Liver (tissue), 9 donors: ENCODE data around the gene CLIC5. TPM values are rescaled to one million over a fixed set of nuclear protein-coding genes. Genes with fewer than 3 reads are reported as not detected.

Experiments used
- DNase-seq: peaks from one replicate; pipeline ENCODE4 v3.0.0-alpha.2; 2017; ENCODE audit warnings: low spot score
- H3K27ac ChIP-seq, 2 donors: one replicate each; pipeline ENCODE4 v1.7.0; 2013; ENCODE audit warnings: inconsistent platforms in 2 of 2, low read length in 2 of 2, control low read depth in 1 of 2, low read depth in 1 of 2, mild to moderate bottlenecking in 1 of 2
- H3K27me3 ChIP-seq, 4 donors: one replicate each; pipeline versions ENCODE4 v1.6.1 to v1.7.0; 2013; ENCODE audit warnings: low read length in 3 of 4, inconsistent platforms in 1 of 4, mild to moderate bottlenecking in 1 of 4, moderate library complexity in 1 of 4; ENCODE audit not compliant: control insufficient read depth in 4 of 4, insufficient read depth in 4 of 4
- H3K36me3 ChIP-seq, 4 donors: one replicate each; pipeline versions ENCODE4 v1.6.1 to v1.7.0; 2013; ENCODE audit warnings: low read length in 3 of 4, mild to moderate bottlenecking in 3 of 4, low read depth in 1 of 4, moderate library complexity in 1 of 4; ENCODE audit not compliant: control insufficient read depth in 4 of 4, insufficient read depth in 3 of 4
- H3K4me1 ChIP-seq, 4 donors: one replicate each; pipeline versions ENCODE4 v1.6.1 to v1.7.0; 2013; ENCODE audit warnings: low read length in 3 of 4, mild to moderate bottlenecking in 3 of 4, moderate library complexity in 1 of 4; ENCODE audit not compliant: control insufficient read depth in 4 of 4, insufficient read depth in 4 of 4
- H3K4me3 ChIP-seq, 3 donors: one replicate each; pipeline versions ENCODE4 v1.6.1 to v1.7.0; 2013; ENCODE audit warnings: low read length in 3 of 3, control low read depth in 1 of 3, low read depth in 1 of 3, mild to moderate bottlenecking in 1 of 3
- H3K9ac ChIP-seq, 2 donors: one replicate each; pipeline ENCODE4 v1.7.0; 2013; ENCODE audit warnings: low read length in 2 of 2, mild to moderate bottlenecking in 2 of 2, moderate library complexity in 2 of 2, control low read depth in 1 of 2, low read depth in 1 of 2
- H3K9me3 ChIP-seq, 4 donors: one replicate each; pipeline versions ENCODE4 v1.6.1 to v1.7.0; 2013; ENCODE audit warnings: low read length in 3 of 4; ENCODE audit not compliant: control insufficient read depth in 4 of 4
- EGR1 ChIP-seq, 2 donors: IDR thresholded peaks; 2 replicates each; pipeline ENCODE4 v1.6.1; 2016 to 2018; ENCODE audit warnings: antibody characterized with exemption in 2 of 2, low read depth in 2 of 2
- GABPA ChIP-seq, 2 donors: IDR thresholded peaks in 1 of 2; conservative IDR thresholded peaks in 1 of 2; 2 replicates each; pipeline ENCODE4 v1.6.1; 2016; ENCODE audit warnings: antibody characterized with exemption in 2 of 2, mild to moderate bottlenecking in 1 of 2, moderate library complexity in 1 of 2
- HNF4A ChIP-seq, 2 donors: conservative IDR thresholded peaks; 2 replicates each; pipeline ENCODE4 v1.6.1; 2016; ENCODE audit warnings: antibody characterized with exemption in 2 of 2, mild to moderate bottlenecking in 2 of 2
- HNF4G ChIP-seq: IDR thresholded peaks from 2 replicates; pipeline ENCODE4 v1.6.1; 2016; ENCODE audit warnings: antibody characterized with exemption
- JUND ChIP-seq, 2 donors: IDR thresholded peaks; 2 replicates each; pipeline ENCODE4 v1.6.1; 2016; ENCODE audit warnings: antibody characterized with exemption in 2 of 2
- NR2F2 ChIP-seq: IDR thresholded peaks from 2 replicates; pipeline ENCODE4 v1.6.1; 2016; ENCODE audit warnings: antibody characterized with exemption
- RAD21 ChIP-seq, 2 donors: IDR thresholded peaks; 2 replicates each; pipeline ENCODE4 v1.6.1; 2016; ENCODE audit warnings: antibody characterized with exemption in 2 of 2, mild to moderate bottlenecking in 2 of 2
- RXRA ChIP-seq, 2 donors: IDR thresholded peaks; 2 replicates each; pipeline ENCODE4 v1.6.1; 2017 to 2018; ENCODE audit warnings: antibody characterized with exemption in 2 of 2, mild to moderate bottlenecking in 1 of 2
- TAF1 ChIP-seq: conservative IDR thresholded peaks from 2 replicates; pipeline ENCODE4 v1.6.1; 2016; ENCODE audit warnings: antibody characterized with exemption, mild to moderate bottlenecking
- YY1 ChIP-seq: IDR thresholded peaks from 2 replicates; pipeline ENCODE4 v1.6.1; 2016; ENCODE audit warnings: antibody characterized with exemption, mild to moderate bottlenecking
- WGBS: extraction: QIAGEN DNeasy Blood & Tissue Kit; methylation state at CpG from one replicate; pipeline ENCODE4 v1.1.7; 2013; 5-methylcytosine and 5-hydroxymethylcytosine counted together
- polyA plus RNA-seq, 2 donors: library from polyadenylated mRNA; stranded (reverse) in 1 of 2; unstranded in 1 of 2; fragments of 200-250 nt in 1 of 2; fragments of >200 nt in 1 of 2; fragmentation: Nextera tagmentation in 1 of 2; extraction: Ambion mirVana in 1 of 2; gene quantifications; one replicate each; pipeline versions ENCODE4 v1.2.1 to v1.2.3, GENCODE V29; 2013 to 2015
- total RNA-seq, 2 donors: library from RNA; depleted of rRNA; stranded (reverse); fragments of >200 nt; gene quantifications; one replicate each; pipeline ENCODE4 v1.2.3, GENCODE V29; 2014
- TF ChIP-seq, protein P1 (sequence below): IDR thresholded peaks from 2 replicates; pipeline ENCODE4 v1.6.1; 2016; ENCODE audit warnings: antibody characterized with exemption
- TF ChIP-seq, protein P2 (sequence below): IDR thresholded peaks from 2 replicates; pipeline ENCODE4 v1.6.1; 2016; ENCODE audit warnings: antibody characterized with exemption
- TF ChIP-seq, protein P3 (sequence below): fragments of 150-350 bp; IDR thresholded peaks from 2 replicates; pipeline ENCODE4 v1.5.1; 2017; ENCODE audit warnings: improper control_type of control experiment, low read depth, low read length; ENCODE audit not compliant: missing input control
- TF ChIP-seq, protein P4 (sequence below): IDR thresholded peaks from 2 replicates; pipeline ENCODE4 v1.6.1; 2016; ENCODE audit warnings: antibody characterized with exemption, mild to moderate bottlenecking
- donor health status: healthy.
- donor health status: healthy.
- donor health status: healthy.
- donor health status: healthy.
- donor health status: healthy.

The CLIC5 gene
- total and polyA plus RNA-seq, 4 donors = 0.05 to 0.33 (median 0.14) TPM

DNA sequence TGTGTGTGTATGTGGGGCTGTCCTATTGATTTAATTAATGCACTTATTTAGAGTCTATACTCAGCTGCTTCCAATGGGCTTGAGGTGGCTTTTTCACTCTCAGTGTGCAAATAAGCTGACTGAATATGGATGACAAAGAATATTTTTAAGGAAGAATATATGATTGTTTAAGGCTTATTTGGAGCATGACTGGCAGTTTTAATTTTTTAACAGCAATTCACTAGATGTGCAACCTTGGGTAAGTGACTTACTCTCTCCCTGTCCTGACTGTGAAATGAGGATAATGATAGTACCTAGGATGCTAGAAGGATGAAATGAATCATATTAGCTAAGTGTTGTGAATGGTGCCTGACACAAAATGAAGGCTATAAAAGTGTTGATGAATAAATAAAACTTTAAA, 67.9 kb downstream of the CLIC5 start:
- H3K9me3 ChIP-seq = no peaks in the 10 kb centered on the region
- H3K27me3 ChIP-seq = no peaks in the 10 kb centered on the region
- DNase-seq = no peak
- no peak overlapping the region for H3K9ac ChIP-seq
- no peak overlapping the region for H3K4me3 ChIP-seq
- H3K36me3 ChIP-seq = no peaks in the 10 kb centered on the region
- no peak overlapping the region for H3K27ac ChIP-seq
- no peaks in the 10 kb centered on the region for H3K4me1 ChIP-seq
- TF ChIP-seq HNF4G (no peak), YY1 (no peak), TAF1 (no peak), NR2F2 (no peak), JUND (IDR thresholded peaks at IDR 0.05) (no peak), EGR1 (IDR thresholded peaks at IDR 0.05; ENCODE audit: low read depth in 2 of 2) (no peak), HNF4A (conservative IDR thresholded peaks at IDR 0.05) (no peak)
- TF ChIP-seq, protein P1, sequence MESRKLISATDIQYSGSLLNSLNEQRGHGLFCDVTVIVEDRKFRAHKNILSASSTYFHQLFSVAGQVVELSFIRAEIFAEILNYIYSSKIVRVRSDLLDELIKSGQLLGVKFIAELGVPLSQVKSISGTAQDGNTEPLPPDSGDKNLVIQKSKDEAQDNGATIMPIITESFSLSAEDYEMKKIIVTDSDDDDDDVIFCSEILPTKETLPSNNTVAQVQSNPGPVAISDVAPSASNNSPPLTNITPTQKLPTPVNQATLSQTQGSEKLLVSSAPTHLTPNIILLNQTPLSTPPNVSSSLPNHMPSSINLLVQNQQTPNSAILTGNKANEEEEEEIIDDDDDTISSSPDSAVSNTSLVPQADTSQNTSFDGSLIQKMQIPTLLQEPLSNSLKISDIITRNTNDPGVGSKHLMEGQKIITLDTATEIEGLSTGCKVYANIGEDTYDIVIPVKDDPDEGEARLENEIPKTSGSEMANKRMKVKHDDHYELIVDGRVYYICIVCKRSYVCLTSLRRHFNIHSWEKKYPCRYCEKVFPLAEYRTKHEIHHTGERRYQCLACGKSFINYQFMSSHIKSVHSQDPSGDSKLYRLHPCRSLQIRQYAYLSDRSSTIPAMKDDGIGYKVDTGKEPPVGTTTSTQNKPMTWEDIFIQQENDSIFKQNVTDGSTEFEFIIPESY = no peak
- TF ChIP-seq, protein P2, sequence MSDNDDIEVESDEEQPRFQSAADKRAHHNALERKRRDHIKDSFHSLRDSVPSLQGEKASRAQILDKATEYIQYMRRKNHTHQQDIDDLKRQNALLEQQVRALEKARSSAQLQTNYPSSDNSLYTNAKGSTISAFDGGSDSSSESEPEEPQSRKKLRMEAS = no peak

DNA sequence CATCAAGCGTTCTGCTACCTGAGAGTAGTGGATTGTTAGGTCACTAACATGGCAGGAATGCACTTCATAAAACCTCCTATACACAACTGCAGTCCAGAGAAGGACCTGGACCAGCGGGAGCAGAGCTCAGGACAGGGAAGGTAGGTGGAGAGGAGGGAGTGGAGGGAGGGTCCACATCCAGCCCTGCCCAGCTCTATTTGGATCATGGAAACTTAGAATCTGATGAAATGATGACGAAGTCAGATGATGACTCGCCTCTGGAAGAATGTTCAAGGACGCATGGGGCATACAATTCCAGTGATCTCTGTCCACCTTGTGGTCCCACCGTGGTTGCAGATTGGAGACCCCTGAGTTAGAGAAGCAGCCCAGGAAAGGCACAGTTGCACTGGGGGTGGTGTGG, 68.8 kb downstream of the CLIC5 start:
- Histone ChIP-seq H3K4me1 (no peaks in the 10 kb centered on the region), H3K27ac (no peak overlapping the region), H3K27me3 (no peaks in the 10 kb centered on the region), H3K9me3 (no peaks in the 10 kb centered on the region), H3K4me3 (no peak overlapping the region), H3K36me3 (no peaks in the 10 kb centered on the region), H3K9ac (no peak overlapping the region)
- TF ChIP-seq, protein P3, sequence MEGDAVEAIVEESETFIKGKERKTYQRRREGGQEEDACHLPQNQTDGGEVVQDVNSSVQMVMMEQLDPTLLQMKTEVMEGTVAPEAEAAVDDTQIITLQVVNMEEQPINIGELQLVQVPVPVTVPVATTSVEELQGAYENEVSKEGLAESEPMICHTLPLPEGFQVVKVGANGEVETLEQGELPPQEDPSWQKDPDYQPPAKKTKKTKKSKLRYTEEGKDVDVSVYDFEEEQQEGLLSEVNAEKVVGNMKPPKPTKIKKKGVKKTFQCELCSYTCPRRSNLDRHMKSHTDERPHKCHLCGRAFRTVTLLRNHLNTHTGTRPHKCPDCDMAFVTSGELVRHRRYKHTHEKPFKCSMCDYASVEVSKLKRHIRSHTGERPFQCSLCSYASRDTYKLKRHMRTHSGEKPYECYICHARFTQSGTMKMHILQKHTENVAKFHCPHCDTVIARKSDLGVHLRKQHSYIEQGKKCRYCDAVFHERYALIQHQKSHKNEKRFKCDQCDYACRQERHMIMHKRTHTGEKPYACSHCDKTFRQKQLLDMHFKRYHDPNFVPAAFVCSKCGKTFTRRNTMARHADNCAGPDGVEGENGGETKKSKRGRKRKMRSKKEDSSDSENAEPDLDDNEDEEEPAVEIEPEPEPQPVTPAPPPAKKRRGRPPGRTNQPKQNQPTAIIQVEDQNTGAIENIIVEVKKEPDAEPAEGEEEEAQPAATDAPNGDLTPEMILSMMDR = no peak
- TF ChIP-seq, protein P2 = no peak
- TF ChIP-seq GABPA (IDR thresholded peaks at IDR 0.05 in 1 of 2, conservative IDR thresholded peaks at IDR 0.05 in 1 of 2) (no peak), EGR1 (IDR thresholded peaks at IDR 0.05; ENCODE audit: low read depth in 2 of 2) (no peak), YY1 (no peak)
- WGBS = 91% methylated on average over 6 of the region's 6 CpGs
- DNase-seq = no peak

DNA sequence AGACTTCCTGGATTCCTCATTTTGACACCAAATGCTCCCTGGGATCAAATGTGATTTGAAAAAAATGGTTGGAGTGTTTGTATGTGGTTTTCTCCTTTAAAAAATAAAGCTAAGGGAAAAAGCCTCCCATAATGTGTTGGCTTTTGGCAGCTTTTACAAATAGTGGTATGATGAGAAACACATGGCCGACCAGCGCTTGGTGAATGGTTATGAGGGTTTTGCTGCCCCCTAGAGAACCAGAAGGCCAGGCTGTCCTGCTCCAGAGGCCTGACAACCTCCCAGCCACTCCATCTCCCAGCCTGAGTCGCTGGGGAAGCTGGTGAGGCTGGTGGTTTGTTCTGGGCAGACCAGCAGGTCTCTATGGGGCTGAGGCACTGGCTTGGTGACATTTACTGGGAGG, 69.3 kb downstream of the CLIC5 start:
- no peak overlapping the region for H3K27ac ChIP-seq
- H3K9me3 ChIP-seq = no peaks in the 10 kb centered on the region
- H3K27me3 ChIP-seq = no peaks in the 10 kb centered on the region
- H3K9ac ChIP-seq = no peak overlapping the region
- no peaks in the 10 kb centered on the region for H3K36me3 ChIP-seq
- WGBS = 81% methylated on average over 3 of the region's 3 CpGs
- no peak for DNase-seq
- H3K4me3 ChIP-seq = no peak overlapping the region
- TF ChIP-seq, protein P2 = no peak
- TF ChIP-seq EGR1 (IDR thresholded peaks at IDR 0.05; ENCODE audit: low read depth in 2 of 2) (no peak), RAD21 (IDR thresholded peaks at IDR 0.05) (peak; percentile 16 to 25), RXRA (IDR thresholded peaks at IDR 0.05) (no peak)
- TF ChIP-seq, protein P4, sequence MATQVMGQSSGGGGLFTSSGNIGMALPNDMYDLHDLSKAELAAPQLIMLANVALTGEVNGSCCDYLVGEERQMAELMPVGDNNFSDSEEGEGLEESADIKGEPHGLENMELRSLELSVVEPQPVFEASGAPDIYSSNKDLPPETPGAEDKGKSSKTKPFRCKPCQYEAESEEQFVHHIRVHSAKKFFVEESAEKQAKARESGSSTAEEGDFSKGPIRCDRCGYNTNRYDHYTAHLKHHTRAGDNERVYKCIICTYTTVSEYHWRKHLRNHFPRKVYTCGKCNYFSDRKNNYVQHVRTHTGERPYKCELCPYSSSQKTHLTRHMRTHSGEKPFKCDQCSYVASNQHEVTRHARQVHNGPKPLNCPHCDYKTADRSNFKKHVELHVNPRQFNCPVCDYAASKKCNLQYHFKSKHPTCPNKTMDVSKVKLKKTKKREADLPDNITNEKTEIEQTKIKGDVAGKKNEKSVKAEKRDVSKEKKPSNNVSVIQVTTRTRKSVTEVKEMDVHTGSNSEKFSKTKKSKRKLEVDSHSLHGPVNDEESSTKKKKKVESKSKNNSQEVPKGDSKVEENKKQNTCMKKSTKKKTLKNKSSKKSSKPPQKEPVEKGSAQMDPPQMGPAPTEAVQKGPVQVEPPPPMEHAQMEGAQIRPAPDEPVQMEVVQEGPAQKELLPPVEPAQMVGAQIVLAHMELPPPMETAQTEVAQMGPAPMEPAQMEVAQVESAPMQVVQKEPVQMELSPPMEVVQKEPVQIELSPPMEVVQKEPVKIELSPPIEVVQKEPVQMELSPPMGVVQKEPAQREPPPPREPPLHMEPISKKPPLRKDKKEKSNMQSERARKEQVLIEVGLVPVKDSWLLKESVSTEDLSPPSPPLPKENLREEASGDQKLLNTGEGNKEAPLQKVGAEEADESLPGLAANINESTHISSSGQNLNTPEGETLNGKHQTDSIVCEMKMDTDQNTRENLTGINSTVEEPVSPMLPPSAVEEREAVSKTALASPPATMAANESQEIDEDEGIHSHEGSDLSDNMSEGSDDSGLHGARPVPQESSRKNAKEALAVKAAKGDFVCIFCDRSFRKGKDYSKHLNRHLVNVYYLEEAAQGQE = no peak
- no peaks in the 10 kb centered on the region for H3K4me1 ChIP-seq
